Fibroblast of villous mesenchyme (primary cell): ENCODE results near the gene ZDHHC5. TPM values are rescaled to one million over a fixed set of nuclear protein-coding genes. Genes with fewer than 3 reads are reported as not detected.
"Not testable (repeated sequence)": the region's sequence is repeated elsewhere in the genome, so short reads cannot be mapped to it uniquely, and the experiment has no call there.

Experiments used
- DNase-seq: peaks from one replicate; pipeline ENCODE4 v3.0.0-alpha.2; 2010; ENCODE audit warnings: low read depth
- H3K4me3 ChIP-seq: 2 replicates; pipeline ENCODE4 v1.5.1; 2011; ENCODE audit warnings: low read depth, mild to moderate bottlenecking, low read length
- CTCF ChIP-seq: IDR thresholded peaks from 2 replicates; pipeline ENCODE4 v1.5.1; 2012; ENCODE audit warnings: low read depth, mild to moderate bottlenecking, low read length; ENCODE audit not compliant: insufficient read depth
- total RNA-seq: library from RNA; depleted of rRNA; stranded (reverse); fragments of >200 nt; gene quantifications from 2 replicates; pipeline ENCODE4 v1.2.3, GENCODE V29; 2012

Gene ZDHHC5
- total RNA-seq, 1 donor: 59.6 TPM

GRCh38 chr11:57711414-57712255, 43.7 kb downstream of the ZDHHC5 start, which contains the start of gene MED19:
MED19 (minus strand) TSS chr11:57712215; CDS start chr11:57712179, 36 bp downstream.
- H3K4me3 ChIP-seq: peak within 1 kb of the TSS; percentile 97
- no peak for TF ChIP-seq CTCF
- peak; percentile 80 for DNase-seq

- H3K4me3 ChIP-seq: peak within 1 kb of the TSS; percentile 97
- DNase-seq: peak; percentile 100
- no peak for TF ChIP-seq CTCF
These were observed 44.6 kb downstream of the ZDHHC5 start, which contains the start of gene TMX2 for GRCh38 chr11:57712256-57713150. TMX2 (plus strand) TSS chr11:57712593; CDS start chr11:57712619, 26 bp downstream.

- TF ChIP-seq CTCF: no peak
- H3K4me3 ChIP-seq: peak overlapping the region; percentile 97
- no peak for DNase-seq
These were observed 45.9 kb downstream of the ZDHHC5 start for GRCh38 chr11:57713835-57714234.

- not testable (repeated sequence) for DNase-seq, H3K4me3 ChIP-seq
These were observed 48.8 kb downstream of the ZDHHC5 start for GRCh38 chr11:57716726-57717125.

- DNase-seq: no peak
- no peak for TF ChIP-seq CTCF
- H3K4me3 ChIP-seq: no peak overlapping the region
These were observed 59.3 kb downstream of the ZDHHC5 start for GRCh38 chr11:57727185-57727584.

GRCh38 chr11:57728829-57729228, 60.9 kb downstream of the ZDHHC5 start:
- TF ChIP-seq CTCF: no peak
- no peak overlapping the region for H3K4me3 ChIP-seq
- no peak for DNase-seq

GRCh38 chr11:57729479-57729878, 61.6 kb downstream of the ZDHHC5 start:
- H3K4me3 ChIP-seq: no peak overlapping the region
- no peak for TF ChIP-seq CTCF
- no peak for DNase-seq
